Measurements from ENCODE around the gene ABLIM1. TPM values are rescaled to one million over a fixed set of nuclear protein-coding genes. Genes with fewer than 3 reads are reported as not detected.

Gene ABLIM1
- total and polyA plus RNA-seq, 2 of the 13 experiments (the other 11 are each of a cell fraction or from before 2014, with no cell fraction given), result 59.4 to 92.7 TPM

DNA sequence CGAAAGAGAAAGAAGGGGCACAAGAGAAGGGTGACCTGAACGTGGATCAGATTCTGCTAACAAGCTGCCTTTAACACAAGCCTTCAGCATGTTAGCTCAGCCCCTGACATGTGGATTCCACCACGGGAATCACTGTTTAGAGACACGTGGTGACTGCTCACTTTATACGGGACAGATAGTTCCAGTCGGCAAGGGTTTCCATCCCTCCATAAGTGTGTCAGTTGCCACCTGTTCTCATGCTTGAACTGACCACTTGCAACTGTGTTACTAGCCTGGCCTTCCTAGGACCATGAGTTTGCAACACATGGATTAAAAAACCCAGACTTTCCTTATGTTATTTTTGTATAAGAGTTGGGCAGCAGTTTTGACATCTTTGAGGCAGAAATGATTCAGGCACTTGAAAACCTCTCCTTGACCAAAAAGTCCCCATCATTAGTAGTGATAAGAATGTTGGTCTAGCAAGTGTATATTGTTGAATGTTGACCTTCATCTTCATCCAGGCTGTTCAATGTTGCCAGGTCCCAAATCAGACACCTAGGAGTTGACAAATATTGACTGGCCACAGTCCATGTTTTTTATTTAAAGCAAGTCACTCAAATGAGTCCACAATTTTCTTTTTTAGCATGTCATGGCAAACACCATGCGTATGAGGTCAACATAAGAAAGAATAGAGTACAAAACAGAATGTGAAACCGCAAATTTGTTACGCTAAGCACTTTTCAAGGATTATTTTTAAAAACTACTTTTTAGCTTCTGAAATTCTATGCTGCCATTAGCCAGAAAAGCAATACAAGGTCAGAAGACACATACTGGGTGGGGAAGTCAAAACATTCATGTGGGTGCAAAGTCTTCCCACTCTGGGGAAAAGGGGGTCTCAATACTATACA, 101.6 kb downstream of the ABLIM1 start (continued):
- TF ChIP-seq, protein P1, sequence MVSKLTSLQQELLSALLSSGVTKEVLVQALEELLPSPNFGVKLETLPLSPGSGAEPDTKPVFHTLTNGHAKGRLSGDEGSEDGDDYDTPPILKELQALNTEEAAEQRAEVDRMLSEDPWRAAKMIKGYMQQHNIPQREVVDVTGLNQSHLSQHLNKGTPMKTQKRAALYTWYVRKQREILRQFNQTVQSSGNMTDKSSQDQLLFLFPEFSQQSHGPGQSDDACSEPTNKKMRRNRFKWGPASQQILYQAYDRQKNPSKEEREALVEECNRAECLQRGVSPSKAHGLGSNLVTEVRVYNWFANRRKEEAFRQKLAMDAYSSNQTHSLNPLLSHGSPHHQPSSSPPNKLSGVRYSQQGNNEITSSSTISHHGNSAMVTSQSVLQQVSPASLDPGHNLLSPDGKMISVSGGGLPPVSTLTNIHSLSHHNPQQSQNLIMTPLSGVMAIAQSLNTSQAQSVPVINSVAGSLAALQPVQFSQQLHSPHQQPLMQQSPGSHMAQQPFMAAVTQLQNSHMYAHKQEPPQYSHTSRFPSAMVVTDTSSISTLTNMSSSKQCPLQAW (CRISPR knock-in tag; IDR thresholded peaks at IDR 0.05), result no peak
- TF ChIP-seq, protein P2, sequence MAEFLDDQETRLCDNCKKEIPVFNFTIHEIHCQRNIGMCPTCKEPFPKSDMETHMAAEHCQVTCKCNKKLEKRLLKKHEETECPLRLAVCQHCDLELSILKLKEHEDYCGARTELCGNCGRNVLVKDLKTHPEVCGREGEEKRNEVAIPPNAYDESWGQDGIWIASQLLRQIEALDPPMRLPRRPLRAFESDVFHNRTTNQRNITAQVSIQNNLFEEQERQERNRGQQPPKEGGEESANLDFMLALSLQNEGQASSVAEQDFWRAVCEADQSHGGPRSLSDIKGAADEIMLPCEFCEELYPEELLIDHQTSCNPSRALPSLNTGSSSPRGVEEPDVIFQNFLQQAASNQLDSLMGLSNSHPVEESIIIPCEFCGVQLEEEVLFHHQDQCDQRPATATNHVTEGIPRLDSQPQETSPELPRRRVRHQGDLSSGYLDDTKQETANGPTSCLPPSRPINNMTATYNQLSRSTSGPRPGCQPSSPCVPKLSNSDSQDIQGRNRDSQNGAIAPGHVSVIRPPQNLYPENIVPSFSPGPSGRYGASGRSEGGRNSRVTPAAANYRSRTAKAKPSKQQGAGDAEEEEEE (CRISPR knock-in tag; IDR thresholded peaks at IDR 0.05; ENCODE audit: borderline replicate concordance), result no peak
- TF ChIP-seq TBX3 (IDR thresholded peaks at IDR 0.05; ENCODE audit: borderline replicate concordance), result peak; percentile 68; the same call in 1 of the 2 replicates
- TF ChIP-seq FOXA3 (CRISPR knock-in tag; IDR thresholded peaks at IDR 0.05), result peak; percentile 65
- no peak for TF ChIP-seq MAF1 (CRISPR knock-in tag; IDR thresholded peaks at IDR 0.05; ENCODE audit: borderline replicate concordance)
- no peak for TF ChIP-seq ZNF547 (CRISPR knock-in tag; IDR thresholded peaks at IDR 0.05)
- TF ChIP-seq CAMTA2 (CRISPR knock-in tag; IDR thresholded peaks at IDR 0.05; ENCODE audit: borderline replicate concordance), result no peak
- TF ChIP-seq, protein P3, sequence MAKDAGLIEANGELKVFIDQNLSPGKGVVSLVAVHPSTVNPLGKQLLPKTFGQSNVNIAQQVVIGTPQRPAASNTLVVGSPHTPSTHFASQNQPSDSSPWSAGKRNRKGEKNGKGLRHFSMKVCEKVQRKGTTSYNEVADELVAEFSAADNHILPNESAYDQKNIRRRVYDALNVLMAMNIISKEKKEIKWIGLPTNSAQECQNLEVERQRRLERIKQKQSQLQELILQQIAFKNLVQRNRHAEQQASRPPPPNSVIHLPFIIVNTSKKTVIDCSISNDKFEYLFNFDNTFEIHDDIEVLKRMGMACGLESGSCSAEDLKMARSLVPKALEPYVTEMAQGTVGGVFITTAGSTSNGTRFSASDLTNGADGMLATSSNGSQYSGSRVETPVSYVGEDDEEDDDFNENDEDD (CRISPR knock-in tag; IDR thresholded peaks at IDR 0.05; ENCODE audit: borderline replicate concordance), result no peak
- no peak for TF ChIP-seq PAF1 (CRISPR knock-in tag; IDR thresholded peaks at IDR 0.05)
- no peak for TF ChIP-seq ZSCAN31 (CRISPR knock-in tag; IDR thresholded peaks at IDR 0.05; ENCODE audit: low read depth)
- no peak for TF ChIP-seq LCORL (IDR thresholded peaks at IDR 0.05)
- TF ChIP-seq LCORL (CRISPR knock-in tag; IDR thresholded peaks at IDR 0.05), result no peak
- no peak for TF ChIP-seq SUZ12 (IDR thresholded peaks at IDR 0.05; ENCODE audit: low read depth, low read length)
- no peak for TF ChIP-seq CEBPG (CRISPR knock-in tag; IDR thresholded peaks at IDR 0.05)
- TF ChIP-seq, protein P4, sequence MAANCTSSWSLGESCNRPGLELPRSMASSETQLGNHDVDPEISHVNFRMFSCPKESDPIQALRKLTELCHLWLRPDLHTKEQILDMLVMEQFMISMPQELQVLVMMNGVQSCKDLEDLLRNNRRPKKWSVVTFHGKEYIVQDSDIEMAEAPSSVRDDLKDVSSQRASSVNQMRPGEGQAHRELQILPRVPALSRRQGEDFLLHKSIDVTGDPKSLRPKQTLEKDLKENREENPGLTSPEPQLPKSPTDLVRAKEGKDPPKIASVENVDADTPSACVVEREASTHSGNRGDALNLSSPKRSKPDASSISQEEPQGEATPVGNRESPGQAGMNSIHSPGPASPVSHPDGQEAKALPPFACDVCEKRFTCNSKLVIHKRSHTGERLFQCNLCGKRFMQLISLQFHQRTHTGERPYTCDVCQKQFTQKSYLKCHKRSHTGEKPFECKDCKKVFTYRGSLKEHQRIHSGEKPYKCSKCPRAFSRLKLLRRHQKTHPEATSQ (CRISPR knock-in tag; IDR thresholded peaks at IDR 0.05; ENCODE audit: borderline replicate concordance), result no peak
- TF ChIP-seq, protein P5, sequence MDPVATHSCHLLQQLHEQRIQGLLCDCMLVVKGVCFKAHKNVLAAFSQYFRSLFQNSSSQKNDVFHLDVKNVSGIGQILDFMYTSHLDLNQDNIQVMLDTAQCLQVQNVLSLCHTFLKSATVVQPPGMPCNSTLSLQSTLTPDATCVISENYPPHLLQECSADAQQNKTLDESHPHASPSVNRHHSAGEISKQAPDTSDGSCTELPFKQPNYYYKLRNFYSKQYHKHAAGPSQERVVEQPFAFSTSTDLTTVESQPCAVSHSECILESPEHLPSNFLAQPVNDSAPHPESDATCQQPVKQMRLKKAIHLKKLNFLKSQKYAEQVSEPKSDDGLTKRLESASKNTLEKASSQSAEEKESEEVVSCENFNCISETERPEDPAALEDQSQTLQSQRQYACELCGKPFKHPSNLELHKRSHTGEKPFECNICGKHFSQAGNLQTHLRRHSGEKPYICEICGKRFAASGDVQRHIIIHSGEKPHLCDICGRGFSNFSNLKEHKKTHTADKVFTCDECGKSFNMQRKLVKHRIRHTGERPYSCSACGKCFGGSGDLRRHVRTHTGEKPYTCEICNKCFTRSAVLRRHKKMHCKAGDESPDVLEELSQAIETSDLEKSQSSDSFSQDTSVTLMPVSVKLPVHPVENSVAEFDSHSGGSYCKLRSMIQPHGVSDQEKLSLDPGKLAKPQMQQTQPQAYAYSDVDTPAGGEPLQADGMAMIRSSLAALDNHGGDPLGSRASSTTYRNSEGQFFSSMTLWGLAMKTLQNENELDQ (CRISPR knock-in tag; IDR thresholded peaks at IDR 0.05; ENCODE audit: borderline replicate concordance), result no peak
- TF ChIP-seq TCF7L2 (IDR thresholded peaks at IDR 0.05; ENCODE audit: low read depth, low read length), result no peak
- TF ChIP-seq ZNF441 (CRISPR knock-in tag; IDR thresholded peaks at IDR 0.05; ENCODE audit: borderline replicate concordance), result no peak
- TF ChIP-seq, protein P6, sequence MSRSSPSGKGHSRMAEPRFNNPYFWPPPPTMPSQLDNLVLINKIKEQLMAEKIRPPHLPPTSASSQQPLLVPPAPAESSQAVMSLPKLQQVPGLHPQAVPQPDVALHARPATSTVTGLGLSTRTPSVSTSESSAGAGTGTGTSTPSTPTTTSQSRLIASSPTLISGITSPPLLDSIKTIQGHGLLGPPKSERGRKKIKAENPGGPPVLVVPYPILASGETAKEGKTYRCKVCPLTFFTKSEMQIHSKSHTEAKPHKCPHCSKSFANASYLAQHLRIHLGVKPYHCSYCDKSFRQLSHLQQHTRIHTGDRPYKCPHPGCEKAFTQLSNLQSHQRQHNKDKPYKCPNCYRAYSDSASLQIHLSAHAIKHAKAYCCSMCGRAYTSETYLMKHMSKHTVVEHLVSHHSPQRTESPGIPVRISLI (CRISPR knock-in tag; IDR thresholded peaks at IDR 0.05; ENCODE audit: borderline replicate concordance), result no peak
- no peak for TF ChIP-seq ZSCAN21 (CRISPR knock-in tag; IDR thresholded peaks at IDR 0.05; ENCODE audit: borderline replicate concordance)

Data from HepG2 (cell line).